ENCODE data around the gene SLC5A9. TPM values are rescaled to one million over a fixed set of nuclear protein-coding genes. Genes with fewer than 3 reads are reported as not detected.

The SLC5A9 gene
- total and polyA plus RNA-seq, 2 of the 13 experiments (the other 11 are each of a cell fraction or from before 2014, with no cell fraction given) = 42.0 to 65.0 TPM

DNA sequence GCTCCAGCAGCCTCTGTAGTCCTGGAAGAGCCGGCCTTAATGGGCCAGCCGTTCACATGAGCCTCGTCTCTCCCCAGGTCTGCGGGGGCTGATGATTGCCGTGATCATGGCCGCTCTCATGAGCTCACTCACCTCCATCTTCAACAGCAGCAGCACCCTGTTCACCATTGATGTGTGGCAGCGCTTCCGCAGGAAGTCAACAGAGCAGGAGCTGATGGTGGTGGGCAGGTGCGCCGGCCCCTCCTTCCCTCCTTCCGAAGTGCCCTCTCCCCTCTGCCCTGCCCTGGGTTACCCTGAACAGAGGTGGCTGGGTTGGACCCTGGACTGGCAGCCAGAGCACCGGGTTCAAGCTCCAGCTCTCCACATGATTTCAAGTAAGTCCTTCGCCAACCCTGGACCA lies 13.1 kb downstream of the SLC5A9 start:
- H2AFZ ChIP-seq (ENCODE audit: low read length) = no peak overlapping the region
- POLR2A ChIA-PET = interaction anchor here (2.0 kb wide), 1 partner anchor 13 kb away, joined by 6 read pairs; the partner anchor contains the start of gene SLC5A9
- no peak overlapping the region for H3K27ac ChIP-seq (ENCODE audit: extremely low read length, insufficient read depth, low read length)
- H3K36me3 ChIP-seq (replicated peaks in 1 of 2; ENCODE audit: control insufficient read depth in 1 of 2, insufficient read depth in 2 of 2, low read length in 2 of 2) = peaks cover 47 to 89% of the 10 kb centered on the region in 2 experiments
- no peak overlapping the region for H3K4me3 ChIP-seq (replicated peaks in 1 of 3; ENCODE audit: insufficient read depth in 1 of 3, low read depth in 2 of 3, low read length in 3 of 3)
- no peak for FAIRE-seq
- ATAC-seq = no peak
- BruUV-seq (replicated peaks) = no TSS peak
- no peak for TF ChIP-seq ZFP37 (CRISPR knock-in tag; IDR thresholded peaks at IDR 0.05; ENCODE audit: borderline replicate concordance)
- TF ChIP-seq JARID2 (CRISPR knock-in tag; IDR thresholded peaks at IDR 0.05; ENCODE audit: insufficient replicate concordance) = no peak
- no peak for TF ChIP-seq ZNF256 (CRISPR knock-in tag; conservative IDR thresholded peaks at IDR 0.05)
- in situ Hi-C loops (cut with HindIII; ENCODE audit: extremely low pct_ligation_motif_present, low pct_unique_long_range_greater_than_20kb) = no loop called here
- H3K4me1 ChIP-seq (ENCODE audit: insufficient read depth, low read length) = 0 out of 2 replicates have a peak, but pooled peaks cover 1% of the 10 kb centered on the region
- H3K27me3 ChIP-seq (ENCODE audit: control insufficient read depth in 1 of 2, insufficient read depth in 2 of 2, low read length in 2 of 2) = no peaks in the 10 kb centered on the region; a peak in 1 of 5 replicates
- no peak overlapping the region for H3K4me2 ChIP-seq (ENCODE audit: low read depth, low read length)
- CTCF ChIA-PET (ENCODE audit: low intra/inter-chr PET ratio, low total read pairs) = interaction anchor here (1.7 kb wide), 1 partner anchor 32 kb away, joined by 11 read pairs; no protein-coding TSS in a partner anchor
- no peak for DNase-seq (ENCODE audit: low spot score)
- H3K79me2 ChIP-seq (ENCODE audit: insufficient read depth, low read length) = no peaks in the 10 kb centered on the region
- intact Hi-C loops (cut with micrococcal nuclease; ENCODE audit: unreplicated experiment) = loop anchor here (1.0 to 2.0 kb wide), 3 partner anchors 32 to 143 kb away; no protein-coding TSS in a partner anchor
- H3K9me3 ChIP-seq (ENCODE audit: low read length) = no peaks in the 10 kb centered on the region
- 97% methylated on average over 13 of the region's 13 CpGs for WGBS (ENCODE audit: low lambda C conversion rate)
- no peaks in the 10 kb centered on the region for H4K20me1 ChIP-seq (ENCODE audit: insufficient read depth, low read length)
- no peak overlapping the region for H3K9ac ChIP-seq (ENCODE audit: insufficient read depth, low read depth, low read length)

- H3K4me2 ChIP-seq (ENCODE audit: low read depth, low read length) = no peak overlapping the region
- FAIRE-seq = peak; percentile 79
- no peaks in the 10 kb centered on the region; a peak in 1 of 5 replicates for H3K27me3 ChIP-seq (ENCODE audit: control insufficient read depth in 1 of 2, insufficient read depth in 2 of 2, low read length in 2 of 2)
- 93% methylated on average over 4 of the region's 4 CpGs for WGBS (ENCODE audit: low lambda C conversion rate)
- H2AFZ ChIP-seq (ENCODE audit: low read length) = no peak overlapping the region
- no peak overlapping the region for H3K4me3 ChIP-seq (replicated peaks in 1 of 3; ENCODE audit: insufficient read depth in 1 of 3, low read depth in 2 of 3, low read length in 3 of 3)
- H3K27ac ChIP-seq (ENCODE audit: extremely low read length, insufficient read depth, low read length) = no peak overlapping the region
- in situ Hi-C loops (cut with HindIII; ENCODE audit: extremely low pct_ligation_motif_present, low pct_unique_long_range_greater_than_20kb) (no loop called here), intact Hi-C loops (cut with micrococcal nuclease; ENCODE audit: unreplicated experiment) (loop anchor here (1.0 to 2.0 kb wide), 3 partner anchors 34 to 144 kb away; no protein-coding TSS in a partner anchor)
- H3K9me3 ChIP-seq (ENCODE audit: low read length) = no peaks in the 10 kb centered on the region
- H3K4me1 ChIP-seq (ENCODE audit: insufficient read depth, low read length) = peaks cover 14% of the 10 kb centered on the region
- peak; percentile 28 for DNase-seq (ENCODE audit: low spot score)
- ATAC-seq = peak; percentile 76
- CTCF ChIA-PET (ENCODE audit: low intra/inter-chr PET ratio, low total read pairs) = interaction anchor here (0.9 to 1.9 kb wide), 4 partner anchors 33 to 143 kb away, joined by 4 to 15 read pairs (median 10); no protein-coding TSS in a partner anchor
- BruUV-seq (replicated peaks) = no TSS peak
- POLR2A ChIA-PET = interaction anchor here (2.0 kb wide), 1 partner anchor 14 kb away, joined by 6 read pairs; the partner anchor contains the start of gene SLC5A9
- no peaks in the 10 kb centered on the region for H4K20me1 ChIP-seq (ENCODE audit: insufficient read depth, low read length)
- H3K36me3 ChIP-seq (replicated peaks in 1 of 2; ENCODE audit: control insufficient read depth in 1 of 2, insufficient read depth in 2 of 2, low read length in 2 of 2) = peaks cover 43 to 81% of the 10 kb centered on the region in 2 experiments
- H3K9ac ChIP-seq (ENCODE audit: insufficient read depth, low read depth, low read length) = no peak overlapping the region
- no peaks in the 10 kb centered on the region for H3K79me2 ChIP-seq (ENCODE audit: insufficient read depth, low read length)
- TF ChIP-seq, protein P1, sequence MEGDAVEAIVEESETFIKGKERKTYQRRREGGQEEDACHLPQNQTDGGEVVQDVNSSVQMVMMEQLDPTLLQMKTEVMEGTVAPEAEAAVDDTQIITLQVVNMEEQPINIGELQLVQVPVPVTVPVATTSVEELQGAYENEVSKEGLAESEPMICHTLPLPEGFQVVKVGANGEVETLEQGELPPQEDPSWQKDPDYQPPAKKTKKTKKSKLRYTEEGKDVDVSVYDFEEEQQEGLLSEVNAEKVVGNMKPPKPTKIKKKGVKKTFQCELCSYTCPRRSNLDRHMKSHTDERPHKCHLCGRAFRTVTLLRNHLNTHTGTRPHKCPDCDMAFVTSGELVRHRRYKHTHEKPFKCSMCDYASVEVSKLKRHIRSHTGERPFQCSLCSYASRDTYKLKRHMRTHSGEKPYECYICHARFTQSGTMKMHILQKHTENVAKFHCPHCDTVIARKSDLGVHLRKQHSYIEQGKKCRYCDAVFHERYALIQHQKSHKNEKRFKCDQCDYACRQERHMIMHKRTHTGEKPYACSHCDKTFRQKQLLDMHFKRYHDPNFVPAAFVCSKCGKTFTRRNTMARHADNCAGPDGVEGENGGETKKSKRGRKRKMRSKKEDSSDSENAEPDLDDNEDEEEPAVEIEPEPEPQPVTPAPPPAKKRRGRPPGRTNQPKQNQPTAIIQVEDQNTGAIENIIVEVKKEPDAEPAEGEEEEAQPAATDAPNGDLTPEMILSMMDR (CRISPR knock-in tag; IDR thresholded peaks at IDR 0.05) = peak; percentile 75
- TF ChIP-seq ZNF124 (CRISPR knock-in tag; IDR thresholded peaks at IDR 0.05) (no peak), ZNF318 (CRISPR knock-in tag; IDR thresholded peaks at IDR 0.05) (no peak)
These were observed 14.4 kb downstream of the SLC5A9 start for GRCh38 chr1:48236716-48237470.
